Stimulated activated naive CD8-positive, alpha-beta T cell treated with anti-CD3 and anti-CD28 coated beads, Interleukin-15, amount 100 ng/mL, for 72 hours (primary cell): ENCODE data around the gene ZNF106.

ENCODE experiments used
- ATAC-seq: fragments of 150-1000 bp; cut with Tn5 transposase; 2 replicates; pipeline ENCODE4 v1.10.0; 2021; ENCODE audit warnings: mild to moderate bottlenecking, moderate library complexity
- DNase-seq, 2 donors: peaks; one replicate each; pipeline ENCODE4 v3.0.0; 2021 to 2022
- H3K27ac Mint-ChIP-seq, 2 donors: one replicate each; pipeline ENCODE4 v1.8.0; 2022; ENCODE audit warnings: mild to moderate bottlenecking in 2 of 2, mixed read lengths in 2 of 2, moderate library complexity in 2 of 2
- H3K27me3 Mint-ChIP-seq: one replicate; pipeline ENCODE4 v1.8.0; 2022; ENCODE audit warnings: mixed read lengths
- H3K4me1 Mint-ChIP-seq: one replicate; pipeline ENCODE4 v1.8.0; 2022; ENCODE audit warnings: mild to moderate bottlenecking, mixed read lengths
- H3K4me3 Mint-ChIP-seq, 2 donors: one replicate each; pipeline ENCODE4 v1.8.0; 2022; ENCODE audit warnings: mild to moderate bottlenecking in 2 of 2, mixed read lengths in 2 of 2, moderate library complexity in 1 of 2
- H3K9me3 Mint-ChIP-seq, 2 donors: one replicate each; pipeline ENCODE4 v1.8.0; 2022; ENCODE audit warnings: mixed read lengths in 2 of 2

Gene ZNF106

DNA sequence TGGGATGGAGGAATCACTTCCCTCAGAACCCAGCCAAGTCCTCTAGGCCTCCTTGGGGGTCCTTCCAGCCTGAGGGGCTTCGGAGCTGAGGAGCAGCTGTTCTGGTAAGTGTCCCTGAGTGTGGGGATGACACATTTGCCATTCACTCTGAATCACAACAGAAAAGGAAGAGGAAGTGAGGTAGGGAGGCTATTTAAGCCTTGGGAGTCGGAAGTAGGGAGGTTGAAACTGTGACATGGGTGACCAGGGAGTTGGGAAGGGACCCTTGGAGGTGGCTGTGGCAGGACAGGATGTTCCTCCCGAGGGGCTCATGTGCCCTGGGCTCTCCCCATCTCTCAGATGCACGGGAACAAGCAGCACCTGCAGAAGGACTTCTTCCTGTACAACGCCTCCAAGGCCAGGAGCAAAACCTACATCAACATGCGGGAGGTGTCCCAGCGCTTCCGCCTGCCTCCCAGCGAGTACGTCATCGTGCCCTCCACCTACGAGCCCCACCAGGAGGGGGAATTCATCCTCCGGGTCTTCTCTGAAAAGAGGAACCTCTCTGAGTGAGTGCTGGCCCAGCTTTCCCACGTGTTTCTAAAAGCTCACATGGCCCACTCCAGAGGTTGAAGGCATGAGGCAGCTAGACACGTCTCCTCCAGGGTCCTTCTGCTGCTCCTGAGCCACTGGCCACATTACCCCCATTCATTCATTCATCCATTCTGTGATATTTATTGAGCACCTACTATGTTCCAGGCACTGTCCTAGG lies 88.3 kb downstream of the ZNF106 start:
- H3K27me3 Mint-ChIP-seq = no peaks in the 10 kb centered on the region
- peak overlapping the region in 1 of 2 donors; percentile 27 for H3K27ac Mint-ChIP-seq
- H3K9me3 Mint-ChIP-seq = no peaks in the 10 kb centered on the region
- H3K4me1 Mint-ChIP-seq = peaks cover 6% of the 10 kb centered on the region
- no peak overlapping the region for H3K4me3 Mint-ChIP-seq
- ATAC-seq = no peak
- no peak for DNase-seq

DNA sequence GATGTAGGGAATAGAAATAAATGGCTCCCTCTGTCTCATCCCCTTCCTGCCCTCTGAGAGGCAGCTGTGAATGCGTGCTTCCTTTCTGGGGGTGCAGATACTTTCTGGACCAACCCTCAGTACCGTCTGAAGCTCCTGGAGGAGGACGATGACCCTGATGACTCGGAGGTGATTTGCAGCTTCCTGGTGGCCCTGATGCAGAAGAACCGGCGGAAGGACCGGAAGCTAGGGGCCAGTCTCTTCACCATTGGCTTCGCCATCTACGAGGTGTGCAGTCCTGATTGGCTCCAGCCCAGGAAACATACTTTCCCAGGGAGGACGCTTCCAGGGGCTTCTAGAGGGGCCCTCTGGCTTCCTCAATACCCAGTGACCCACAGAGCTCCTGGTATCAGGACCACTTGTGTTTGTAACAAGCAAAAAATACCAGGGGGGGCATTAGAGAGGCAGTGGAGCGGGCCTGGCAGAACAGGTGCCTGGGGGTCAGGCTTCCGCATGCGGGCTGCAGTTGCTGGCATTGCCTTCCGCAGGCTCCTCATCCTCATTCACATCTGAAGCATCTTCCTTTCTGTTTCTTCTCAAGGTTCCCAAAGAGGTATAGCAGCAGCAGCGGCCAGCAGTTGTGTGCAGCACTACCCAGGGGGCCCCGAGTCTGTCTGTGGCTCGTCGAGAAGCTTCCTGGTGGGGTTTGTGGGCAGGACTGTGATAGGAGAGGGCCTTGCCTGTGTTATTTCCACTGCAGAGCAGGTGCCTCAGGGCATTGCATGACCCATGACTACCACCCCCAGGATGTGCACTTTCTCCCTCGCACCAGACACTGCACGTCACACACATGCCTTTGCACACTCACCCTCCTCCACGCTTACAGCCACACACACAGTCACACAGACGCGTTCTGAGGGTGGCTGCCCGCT lies 89.1 kb downstream of the ZNF106 start:
- H3K27me3 Mint-ChIP-seq = no peaks in the 10 kb centered on the region
- H3K9me3 Mint-ChIP-seq = no peaks in the 10 kb centered on the region
- DNase-seq = no peak
- H3K4me1 Mint-ChIP-seq = peaks cover 6% of the 10 kb centered on the region
- peak; percentile 23 for ATAC-seq
- H3K4me3 Mint-ChIP-seq = peak overlapping the region; percentile 30 to 58
- peak overlapping the region in 1 of 2 donors; percentile 83 for H3K27ac Mint-ChIP-seq

DNA sequence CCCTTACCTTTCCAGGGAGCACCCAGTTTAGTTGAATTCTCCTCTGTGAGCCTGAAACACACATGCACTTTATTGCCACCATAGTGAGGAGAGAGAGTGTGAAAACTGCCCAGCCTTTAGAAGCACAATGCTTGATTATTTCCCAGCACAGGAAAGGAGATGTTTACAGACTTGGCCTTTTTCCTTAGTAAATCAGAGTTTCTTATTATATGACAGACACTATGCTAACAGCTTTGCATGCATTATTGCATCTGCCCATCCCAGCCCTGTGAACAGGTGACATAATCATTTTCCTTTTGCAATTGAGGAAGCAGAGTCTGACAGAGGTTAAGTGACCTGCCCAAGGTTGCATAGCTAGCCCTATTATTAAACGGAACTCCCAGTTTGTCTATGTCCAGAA lies 95.1 kb downstream of the ZNF106 start:
- Mint-ChIP-seq H3K4me1 (no peaks in the 10 kb centered on the region), H3K27ac (no peak overlapping the region), H3K9me3 (no peaks in the 10 kb centered on the region), H3K27me3 (no peaks in the 10 kb centered on the region), H3K4me3 (no peak overlapping the region)
- no peak for ATAC-seq
- DNase-seq = no peak

DNA sequence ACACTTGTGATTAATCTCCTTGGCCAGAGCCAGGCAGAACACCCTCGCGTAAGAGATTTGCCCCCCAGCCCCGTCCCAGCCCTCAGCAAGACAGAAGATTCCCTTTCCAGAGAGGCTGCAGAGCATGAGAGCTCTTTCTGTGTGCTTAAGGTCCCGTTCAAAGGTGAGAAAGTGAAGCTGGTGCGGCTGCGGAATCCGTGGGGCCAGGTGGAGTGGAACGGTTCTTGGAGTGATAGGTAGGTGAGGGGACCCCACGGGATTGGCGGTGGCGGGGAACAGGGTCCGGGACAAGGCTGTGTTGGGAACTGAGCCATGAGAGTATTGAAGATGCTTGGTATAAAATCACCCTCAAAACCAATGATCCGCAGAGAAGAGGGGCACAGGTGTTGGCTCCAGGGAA lies 96.8 kb downstream of the ZNF106 start:
- ATAC-seq = no peak
- DNase-seq = no peak
- no peaks in the 10 kb centered on the region for H3K9me3 Mint-ChIP-seq
- no peak overlapping the region for H3K4me3 Mint-ChIP-seq
- no peaks in the 10 kb centered on the region for H3K4me1 Mint-ChIP-seq
- no peaks in the 10 kb centered on the region for H3K27me3 Mint-ChIP-seq
- H3K27ac Mint-ChIP-seq = no peak overlapping the region

DNA sequence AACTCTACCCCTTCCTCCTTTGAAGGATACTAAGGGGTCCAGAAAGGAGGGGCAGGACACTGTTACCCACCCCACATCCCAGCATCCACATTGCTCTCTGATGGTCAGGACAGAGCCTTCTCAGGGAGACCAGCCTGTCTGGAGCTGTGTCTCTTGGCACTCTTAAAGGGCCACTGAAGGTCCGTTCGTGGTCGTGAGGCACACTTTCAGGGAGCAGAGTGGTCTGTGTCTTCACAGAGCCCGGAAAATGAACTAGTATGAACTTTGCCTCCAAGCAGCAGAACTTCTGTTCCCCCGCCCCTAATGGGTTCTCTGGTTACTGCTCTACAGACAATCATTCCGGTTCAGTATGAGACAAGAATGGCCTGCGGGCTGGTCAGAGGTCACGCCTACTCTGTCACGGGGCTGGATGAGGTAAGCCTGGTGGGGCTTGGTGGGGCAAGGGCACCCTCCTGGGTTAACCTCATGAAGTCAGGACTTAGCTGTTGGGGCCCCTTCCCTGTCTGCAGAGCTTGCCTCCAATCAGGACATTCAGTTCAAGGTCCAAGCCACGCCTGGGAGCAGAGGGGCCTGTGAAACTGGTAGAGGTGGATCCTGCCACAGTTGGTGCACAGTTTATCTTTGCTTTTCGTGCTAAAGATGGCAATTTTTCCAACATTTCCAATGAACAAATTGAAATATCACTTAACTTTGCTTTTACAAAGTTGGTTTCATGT lies 98.5 kb downstream of the ZNF106 start:
- Mint-ChIP-seq H3K4me3 (no peak overlapping the region), H3K4me1 (no peaks in the 10 kb centered on the region), H3K9me3 (no peaks in the 10 kb centered on the region), H3K27me3 (no peaks in the 10 kb centered on the region), H3K27ac (no peak overlapping the region)
- DNase-seq (no peak), ATAC-seq (no peak)

DNA sequence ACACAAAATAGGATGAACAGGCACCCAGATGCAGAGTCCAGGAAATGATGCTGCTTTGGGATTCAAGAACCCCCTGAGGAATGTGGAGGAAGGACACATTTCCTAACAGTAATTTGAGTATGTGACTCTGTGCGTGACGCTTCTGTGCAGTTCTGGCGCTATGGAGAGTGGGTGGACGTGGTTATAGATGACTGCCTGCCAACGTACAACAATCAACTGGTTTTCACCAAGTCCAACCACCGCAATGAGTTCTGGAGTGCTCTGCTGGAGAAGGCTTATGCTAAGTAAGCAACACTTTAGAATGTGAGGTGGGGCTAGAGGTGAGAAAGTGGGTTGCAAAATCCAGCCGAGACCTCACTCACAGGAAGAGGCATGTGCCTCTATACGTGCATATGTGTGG lies 103.3 kb downstream of the ZNF106 start:
- H3K4me1 Mint-ChIP-seq = no peaks in the 10 kb centered on the region
- H3K9me3 Mint-ChIP-seq = no peaks in the 10 kb centered on the region
- no peak overlapping the region for H3K4me3 Mint-ChIP-seq
- no peak overlapping the region for H3K27ac Mint-ChIP-seq
- no peak for ATAC-seq
- no peaks in the 10 kb centered on the region for H3K27me3 Mint-ChIP-seq
- DNase-seq = no peak

DNA sequence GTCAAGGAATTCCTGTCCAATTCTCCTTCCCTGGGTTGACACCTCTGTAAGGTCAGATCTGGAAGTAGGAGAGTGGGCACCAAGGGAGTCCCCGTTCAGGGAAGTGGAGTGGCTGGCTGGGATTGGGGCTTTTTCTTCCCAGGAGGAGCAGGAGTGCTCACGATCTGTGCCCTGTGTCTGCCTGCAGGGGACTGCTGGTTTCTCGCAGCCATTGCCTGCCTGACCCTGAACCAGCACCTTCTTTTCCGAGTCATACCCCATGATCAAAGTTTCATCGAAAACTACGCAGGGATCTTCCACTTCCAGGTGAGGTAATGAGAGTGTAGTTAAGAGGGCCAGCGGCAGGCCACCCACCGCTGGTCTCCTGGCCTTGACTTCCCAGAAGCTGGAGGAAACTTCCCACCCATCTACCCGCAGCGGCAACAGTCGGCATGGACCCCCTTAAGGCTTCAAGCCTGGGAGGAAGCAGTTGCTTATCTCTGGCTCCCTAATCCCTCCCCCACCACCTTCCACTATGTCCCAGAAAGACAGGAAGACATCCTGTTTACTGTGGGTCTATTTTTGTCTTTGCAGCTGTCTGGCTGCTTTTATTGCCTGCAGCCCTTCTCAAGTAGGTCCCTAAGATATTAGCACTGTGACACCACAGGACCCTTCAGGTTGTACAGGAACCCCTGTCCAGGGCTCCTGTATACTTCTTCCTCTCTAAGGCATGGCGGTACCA lies 104.8 kb downstream of the ZNF106 start:
- DNase-seq (no peak), ATAC-seq (no peak)
- no peaks in the 10 kb centered on the region for H3K4me1 Mint-ChIP-seq
- H3K27ac Mint-ChIP-seq = no peak overlapping the region
- no peaks in the 10 kb centered on the region for H3K9me3 Mint-ChIP-seq
- H3K4me3 Mint-ChIP-seq = no peak overlapping the region
- H3K27me3 Mint-ChIP-seq = no peaks in the 10 kb centered on the region

DNA sequence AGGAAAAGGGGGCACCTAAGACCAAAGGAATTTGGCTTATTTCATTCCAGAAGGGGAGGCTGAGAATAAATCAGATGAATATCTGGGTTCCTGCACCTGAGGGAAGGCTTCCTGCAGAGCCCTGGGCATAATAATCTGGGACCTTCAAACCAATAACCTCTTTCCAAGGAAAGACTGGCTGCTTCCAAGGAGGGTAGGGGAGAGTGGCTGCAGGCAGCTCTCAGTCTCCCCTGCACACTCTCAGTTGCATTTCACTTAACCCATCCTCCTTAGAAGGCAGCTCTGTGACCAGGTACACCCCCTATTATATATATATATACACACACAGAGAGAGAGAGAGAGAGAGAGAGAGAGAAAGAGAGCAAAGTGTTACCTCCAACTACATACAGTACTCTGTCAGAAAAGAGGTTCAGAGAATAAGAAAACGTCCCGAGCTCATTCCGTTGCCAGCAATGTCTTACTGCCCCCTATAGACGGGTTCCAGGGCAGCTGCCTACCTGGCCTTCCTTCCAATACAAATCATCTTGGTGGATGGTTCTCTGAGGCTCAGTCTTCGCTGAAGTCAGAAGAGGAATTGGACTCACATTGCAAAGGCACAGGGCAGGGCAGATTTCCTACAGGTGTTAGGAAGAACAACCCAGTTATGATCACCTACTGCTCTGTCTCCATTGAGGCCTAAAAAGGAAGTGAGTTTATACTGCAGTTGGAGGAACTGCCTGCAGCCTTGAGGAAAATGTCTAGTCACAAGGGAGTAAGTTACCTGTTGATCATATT lies 105.5 kb downstream of the ZNF106 start:
- Mint-ChIP-seq H3K9me3 (no peaks in the 10 kb centered on the region), H3K27me3 (no peaks in the 10 kb centered on the region), H3K27ac (no peak overlapping the region), H3K4me3 (no peak overlapping the region), H3K4me1 (no peaks in the 10 kb centered on the region)
- ATAC-seq (peak; percentile 42), DNase-seq (peak in 1 of 2 donors; percentile 17)

DNA sequence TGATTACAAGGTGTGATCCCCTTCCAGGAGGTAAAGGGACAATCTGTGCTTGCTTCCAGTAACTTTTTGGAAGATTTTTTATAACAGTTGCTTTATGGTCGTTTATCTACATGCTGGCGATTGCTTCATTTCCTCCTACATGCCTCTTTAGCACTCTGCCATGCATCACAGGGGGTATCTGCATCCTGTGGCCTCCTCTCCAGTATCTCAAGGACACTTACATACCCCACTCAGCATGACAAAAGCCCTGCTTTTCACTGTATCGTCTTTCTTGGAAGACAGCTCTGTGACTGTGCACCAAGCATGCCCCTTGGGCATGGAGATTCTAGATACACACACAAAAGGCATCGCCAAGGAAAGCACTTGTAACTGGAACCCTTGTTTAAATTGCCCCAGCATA lies 106.3 kb downstream of the ZNF106 start:
- Mint-ChIP-seq H3K4me3 (no peak overlapping the region), H3K9me3 (no peaks in the 10 kb centered on the region), H3K27ac (peak overlapping the region in 1 of 2 donors; percentile 47), H3K4me1 (no peaks in the 10 kb centered on the region), H3K27me3 (no peaks in the 10 kb centered on the region)
- DNase-seq = no peak
- no peak for ATAC-seq

DNA sequence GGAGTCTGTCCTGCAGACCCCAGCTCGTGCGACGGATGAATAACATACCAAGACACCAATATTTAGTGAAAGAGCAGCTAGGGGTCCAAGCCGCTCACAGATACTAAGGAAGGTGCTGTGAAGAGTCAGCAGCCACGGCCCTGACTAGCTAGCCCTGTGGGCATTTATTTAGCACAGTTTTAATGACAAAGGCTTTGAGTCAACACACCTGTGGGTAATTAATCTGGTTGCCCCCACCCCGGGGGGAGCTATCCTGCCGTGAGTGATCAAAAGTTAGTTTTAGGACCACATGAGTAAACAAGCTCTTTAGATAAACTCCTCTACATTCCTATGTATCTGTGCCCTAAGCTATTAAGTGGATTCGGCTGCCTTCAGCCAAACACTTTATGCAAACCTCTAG lies 112.9 kb downstream of the ZNF106 start:
- Mint-ChIP-seq H3K27ac (no peak overlapping the region), H3K27me3 (no peaks in the 10 kb centered on the region), H3K4me1 (no peaks in the 10 kb centered on the region)

DNA sequence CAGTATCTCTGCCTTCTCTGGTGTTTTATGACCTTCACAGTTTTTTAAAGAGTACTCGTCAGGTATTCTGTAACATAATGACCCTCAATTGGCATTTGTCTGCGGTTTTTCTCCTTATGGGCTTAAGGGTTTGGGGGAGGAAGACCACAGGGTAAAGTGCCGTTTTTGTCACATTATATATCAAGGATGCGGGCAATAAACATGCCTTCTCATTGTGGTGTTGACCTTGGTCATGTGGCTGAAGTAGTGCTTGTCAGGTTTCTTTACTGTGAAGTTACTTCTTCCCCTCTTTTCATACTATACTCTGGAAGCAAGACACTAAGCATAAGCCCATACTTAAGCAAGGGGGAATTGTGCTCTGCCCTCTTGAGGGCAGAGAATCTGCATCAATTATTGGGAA lies 115.0 kb downstream of the ZNF106 start:
- Mint-ChIP-seq H3K27ac (no peak overlapping the region), H3K9me3 (peaks cover 5 to 19% of the 10 kb centered on the region in 2 donors), H3K4me3 (no peak overlapping the region), H3K4me1 (no peaks in the 10 kb centered on the region), H3K27me3 (no peaks in the 10 kb centered on the region)
- ATAC-seq (no peak), DNase-seq (no peak)

More for the DNA sequence above, 112.9 kb downstream of the ZNF106 start:
- ATAC-seq = no peak
- H3K4me3 Mint-ChIP-seq = no peak overlapping the region
- peaks cover 5 to 19% of the 10 kb centered on the region in 2 donors for H3K9me3 Mint-ChIP-seq
- DNase-seq = no peak

DNA sequence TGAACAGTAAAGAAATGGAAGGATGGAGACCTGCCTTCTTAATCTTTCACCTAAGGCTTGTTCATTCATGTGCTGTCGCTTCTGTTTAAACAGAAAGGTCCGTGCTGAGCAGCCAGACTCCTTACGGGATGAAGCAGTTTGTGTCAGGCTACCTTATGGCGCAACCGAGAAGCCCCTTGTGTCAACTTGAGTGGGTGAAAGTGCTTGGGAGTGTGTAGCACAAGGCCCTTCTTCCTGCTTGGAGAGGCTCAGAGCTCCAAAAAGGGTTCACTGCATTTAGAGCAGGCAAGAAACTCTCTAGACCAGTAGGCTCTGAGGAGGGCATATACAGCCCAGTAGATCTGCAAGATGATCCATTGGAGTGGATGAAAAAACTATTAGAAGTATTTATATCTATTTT lies 115.7 kb downstream of the ZNF106 start:
- Mint-ChIP-seq H3K4me1 (no peaks in the 10 kb centered on the region), H3K27me3 (no peaks in the 10 kb centered on the region), H3K27ac (no peak overlapping the region), H3K4me3 (no peak overlapping the region), H3K9me3 (peaks cover 5 to 19% of the 10 kb centered on the region in 2 donors)
- no peak for DNase-seq
- ATAC-seq = no peak

DNA sequence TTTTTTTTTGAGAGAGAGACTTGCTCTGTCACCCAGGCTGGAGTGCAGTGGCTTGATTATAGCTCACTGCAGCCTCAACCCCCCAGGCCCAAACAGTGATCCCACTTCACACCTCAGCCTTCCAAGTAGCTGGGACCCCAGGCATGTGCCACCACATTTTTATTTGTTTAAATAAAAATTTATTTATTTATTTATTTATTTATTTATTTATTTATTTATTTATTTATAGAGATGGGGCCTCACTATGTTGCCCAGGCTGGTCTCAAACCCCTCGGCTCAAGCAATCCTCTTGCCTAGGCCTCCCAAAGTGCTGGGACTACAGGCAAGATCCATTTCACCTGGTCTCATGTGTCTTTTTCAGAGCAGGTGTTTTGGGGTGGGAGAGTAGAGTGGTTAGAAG lies 116.1 kb downstream of the ZNF106 start:
- Mint-ChIP-seq H3K9me3 (peaks cover 5 to 19% of the 10 kb centered on the region in 2 donors), H3K4me1 (no peaks in the 10 kb centered on the region), H3K27ac (peak overlapping the region in 1 of 2 donors; percentile 63), H3K27me3 (no peaks in the 10 kb centered on the region), H3K4me3 (no peak overlapping the region)
- ATAC-seq (no peak), DNase-seq (no peak)

DNA sequence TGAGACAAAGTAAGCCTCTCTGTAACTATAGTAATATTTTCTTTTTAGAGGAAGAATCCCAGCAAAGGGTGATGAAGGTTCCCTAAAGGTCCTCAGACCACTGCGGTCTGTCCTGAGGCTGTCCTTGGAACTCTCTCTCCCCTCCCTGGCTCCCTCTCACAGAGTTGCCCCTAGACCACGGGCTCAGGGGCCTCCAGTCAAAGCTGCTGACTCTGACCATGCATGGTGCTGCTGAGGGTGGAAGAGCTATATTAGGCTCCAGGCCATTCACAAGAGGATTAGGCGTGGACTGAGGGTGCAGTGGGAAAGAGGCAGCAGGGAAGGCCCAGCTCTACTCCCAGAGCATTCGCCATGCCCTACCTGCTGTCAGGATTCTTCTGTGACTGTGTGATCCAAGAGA lies 117.0 kb downstream of the ZNF106 start:
- no peak for DNase-seq
- no peak overlapping the region for H3K4me3 Mint-ChIP-seq
- H3K27me3 Mint-ChIP-seq = no peaks in the 10 kb centered on the region
- peaks cover 5 to 19% of the 10 kb centered on the region in 2 donors for H3K9me3 Mint-ChIP-seq
- no peak overlapping the region for H3K27ac Mint-ChIP-seq
- H3K4me1 Mint-ChIP-seq = no peaks in the 10 kb centered on the region
- no peak for ATAC-seq
